WTC11 (cell line): ENCODE results near the gene EEFSEC. TPM values are rescaled to one million over a fixed set of nuclear protein-coding genes. Genes with fewer than 3 reads are reported as not detected.

Source experiments
- ATAC-seq: fragments of 200-7000 bp; cut with Tn5 transposase; 2 replicates; pipeline ENCODE4 v1.10.0; 2021; ENCODE audit warnings: mild to moderate bottlenecking, moderate library complexity
- CTCF ChIA-PET: fragments of 300-600 bp; sonication (Branson Sonifier 250); formaldehyde crosslinking; loops from one replicate; lab custom pipeline; 2021; ENCODE audit warnings: antibody characterized with exemption; lab: Charles Lee
- POLR2A ChIA-PET: fragments of 350-600 bp; sonication (Branson Sonifier 250); formaldehyde crosslinking; loops from one replicate; lab custom pipeline; 2021; ENCODE audit warnings: antibody characterized with exemption; lab: Charles Lee
- DNase-seq: peaks from one replicate; pipeline ENCODE4 v3.0.0; 2021; ENCODE audit warnings: low spot score
- H3K27ac Mint-ChIP-seq: 2 replicates; pipeline ENCODE4 v1.8.0; 2021; ENCODE audit warnings: mixed read lengths
- H3K27me3 Mint-ChIP-seq: 2 replicates; pipeline ENCODE4 v1.8.0; 2021; ENCODE audit warnings: low read depth, mild to moderate bottlenecking, moderate library complexity, mixed read lengths
- H3K36me3 Mint-ChIP-seq: 2 replicates; pipeline ENCODE4 v1.8.0; 2021; ENCODE audit warnings: mixed read lengths
- H3K4me1 Mint-ChIP-seq: 2 replicates; pipeline ENCODE4 v1.8.0; 2022; ENCODE audit warnings: mixed read lengths
- H3K4me3 Mint-ChIP-seq: 2 replicates; pipeline ENCODE4 v1.8.0; 2021; ENCODE audit warnings: mild to moderate bottlenecking, moderate library complexity, mixed read lengths
- H3K9me3 Mint-ChIP-seq: 2 replicates; pipeline ENCODE4 v1.8.0; 2021; ENCODE audit warnings: mixed read lengths
- ARID4B ChIP-seq: sonication (generic); formaldehyde crosslinking; IDR thresholded peaks from 2 replicates; pipeline ENCODE4 v1.8.0; 2023; ENCODE audit warnings: missing genetic modification reagents, mild to moderate bottlenecking, borderline replicate concordance
- ATF2 ChIP-seq: sonication (generic); formaldehyde crosslinking; IDR thresholded peaks from 2 replicates; pipeline ENCODE4 v1.8.1; 2022; ENCODE audit warnings: low read depth, missing genetic modification reagents, borderline replicate concordance
- ATF6 ChIP-seq: sonication (generic); formaldehyde crosslinking; IDR thresholded peaks from 2 replicates; pipeline ENCODE4 v1.8.1; 2023; ENCODE audit warnings: mild to moderate bottlenecking, missing genetic modification reagents
- E2F1 ChIP-seq: sonication (generic); formaldehyde crosslinking; IDR thresholded peaks from 2 replicates; pipeline ENCODE4 v1.8.0; 2022; ENCODE audit warnings: mild to moderate bottlenecking, missing genetic modification reagents
- ELF4 ChIP-seq: sonication (generic); formaldehyde crosslinking; IDR thresholded peaks from 2 replicates; pipeline ENCODE4 v1.8.1; 2022; ENCODE audit warnings: low read depth, mild to moderate bottlenecking, moderate library complexity, missing genetic modification reagents
- ESRRA ChIP-seq: sonication (generic); formaldehyde crosslinking; IDR thresholded peaks from 2 replicates; pipeline ENCODE4 v1.8.1; 2022; ENCODE audit warnings: mild to moderate bottlenecking, missing genetic modification reagents, borderline replicate concordance
- FOXP1 ChIP-seq: sonication (generic); formaldehyde crosslinking; IDR thresholded peaks from 2 replicates; pipeline ENCODE4 v1.8.0; 2022; ENCODE audit warnings: missing genetic modification reagents, mild to moderate bottlenecking, moderate library complexity, borderline replicate concordance
- GRHL2 ChIP-seq: fragments of 250-450 bp; sonication (Bioruptor Pico); IDR thresholded peaks from 2 replicates; pipeline ENCODE4 v1.8.0; 2022; ENCODE audit warnings: mild to moderate bottlenecking, moderate library complexity; ENCODE audit not compliant: insufficient replicate concordance, severe bottlenecking
- MLX ChIP-seq: sonication (generic); formaldehyde crosslinking; IDR thresholded peaks from 2 replicates; pipeline ENCODE4 v1.8.1; 2023; ENCODE audit warnings: mild to moderate bottlenecking, missing genetic modification reagents, moderate library complexity
- NFATC4 ChIP-seq: fragments of 250-450 bp; sonication (Bioruptor Pico); IDR thresholded peaks from 2 replicates; pipeline ENCODE4 v1.9.0; 2021; ENCODE audit warnings: mild to moderate bottlenecking
- NR2C2 ChIP-seq: sonication (generic); formaldehyde crosslinking; IDR thresholded peaks from 2 replicates; pipeline ENCODE4 v1.8.0; 2022; ENCODE audit warnings: mild to moderate bottlenecking, missing genetic modification reagents
- PRRX2 ChIP-seq: fragments of 250-450 bp; sonication (Bioruptor Pico); IDR thresholded peaks from 2 replicates; pipeline ENCODE4 v1.8.0; 2021; ENCODE audit warnings: mild to moderate bottlenecking
- RORB ChIP-seq: fragments of 250-450 bp; sonication (Bioruptor Pico); IDR thresholded peaks from 2 replicates; pipeline ENCODE4 v1.9.0; 2021; ENCODE audit warnings: mild to moderate bottlenecking
- SP1 ChIP-seq: sonication (generic); formaldehyde crosslinking; conservative IDR thresholded peaks from 2 replicates; pipeline ENCODE4 v1.8.1; 2022; ENCODE audit warnings: missing genetic modification reagents
- TCF7 ChIP-seq: sonication (generic); formaldehyde crosslinking; IDR thresholded peaks from 2 replicates; pipeline ENCODE4 v1.8.0; 2022; ENCODE audit warnings: mild to moderate bottlenecking, low read depth, missing genetic modification reagents, moderate library complexity
- ZMAT4 ChIP-seq: fragments of 250-450 bp; sonication (Bioruptor Pico); IDR thresholded peaks from 2 replicates; pipeline ENCODE4 v1.9.0; 2021; ENCODE audit warnings: mild to moderate bottlenecking
- ZNF317 ChIP-seq: sonication (generic); formaldehyde crosslinking; IDR thresholded peaks from 2 replicates; pipeline ENCODE4 v1.8.1; 2023; ENCODE audit warnings: low read depth, mild to moderate bottlenecking, moderate library complexity, missing genetic modification reagents, borderline replicate concordance
- ZNF423 ChIP-seq: fragments of 250-450 bp; sonication (Bioruptor Pico); IDR thresholded peaks from 2 replicates; pipeline ENCODE4 v2.1.2; 2022; ENCODE audit warnings: mild to moderate bottlenecking, moderate library complexity
- ZNF425 ChIP-seq: fragments of 250-450 bp; sonication (Bioruptor Pico); conservative IDR thresholded peaks from 2 replicates; pipeline ENCODE4 v1.9.0; 2021; ENCODE audit warnings: mild to moderate bottlenecking
- ZNF512 ChIP-seq: sonication (generic); formaldehyde crosslinking; IDR thresholded peaks from 2 replicates; pipeline ENCODE4 v1.8.1; 2022; ENCODE audit warnings: missing genetic modification reagents, borderline replicate concordance
- total RNA-seq: library from RNA; stranded (reverse); gene quantifications from 3 replicates; pipeline ENCODE4 v1.2.3, GENCODE V29; 2021

Gene EEFSEC
- total RNA-seq, 1 experiment from 2014 or later: 13.7 TPM

- TF ChIP-seq SP1 (CRISPR knock-in tag): no peak
- no peak for TF ChIP-seq NFATC4 (CRISPR knock-in tag)
- TF ChIP-seq ATF6 (CRISPR knock-in tag): no peak
- no peak for TF ChIP-seq MLX (CRISPR knock-in tag)
- no peak for TF ChIP-seq ATF2 (CRISPR knock-in tag)
- no peak for TF ChIP-seq TCF7 (CRISPR knock-in tag)
- no peak for TF ChIP-seq FOXP1 (CRISPR knock-in tag)
- TF ChIP-seq RORB (CRISPR knock-in tag): no peak
- TF ChIP-seq ARID4B (CRISPR knock-in tag): no peak
- TF ChIP-seq ZNF317 (CRISPR knock-in tag): no peak
- no peak for TF ChIP-seq ZNF423 (CRISPR knock-in tag)
- no peak for TF ChIP-seq PRRX2 (CRISPR knock-in tag)
- TF ChIP-seq ZNF512 (CRISPR knock-in tag): no peak
- TF ChIP-seq NR2C2 (CRISPR knock-in tag): no peak
Observed at GRCh38 chr3:128307781-128308469, 154.6 kb downstream of the EEFSEC start (continued).

- Mint-ChIP-seq H3K9me3 (peaks cover 3% of the 10 kb centered on the region; the same call in 1 of the 2 replicates), H3K27ac (peak overlapping the region; percentile 12; the same call in 1 of the 2 replicates)
- no peak for TF ChIP-seq ELF4 (CRISPR knock-in tag)
- TF ChIP-seq GRHL2 (CRISPR knock-in tag): no peak
- TF ChIP-seq ESRRA: no peak
- no peak for TF ChIP-seq E2F1 (CRISPR knock-in tag)
- no peak for TF ChIP-seq ZNF425 (CRISPR knock-in tag)
- no peak for TF ChIP-seq NR2C2 (CRISPR knock-in tag)
- TF ChIP-seq ZMAT4: no peak
- TF ChIP-seq, all 79 proteins: peak for 0
- ATAC-seq (no peak), DNase-seq (no peak)
- ChIA-PET POLR2A (interaction anchor here (1.0 kb wide), 1 partner anchor 13 kb away, joined by 3 read pairs; no protein-coding TSS in a partner anchor), CTCF (interaction anchor here (0.8 to 2.6 kb wide), 4 partner anchors 13 to 300 kb away, joined by 3 to 12 read pairs (median 3); no protein-coding TSS in a partner anchor)
- Mint-ChIP-seq H3K36me3 (peaks cover 4% of the 10 kb centered on the region; the same call in 1 of the 2 replicates), H3K27me3 (no peaks in the 10 kb centered on the region), H3K4me3 (no peak overlapping the region), H3K4me1 (no peaks in the 10 kb centered on the region)
Observed at GRCh38 chr3:128309026-128309425, 155.7 kb downstream of the EEFSEC start.
